GM23338 (cell line): ENCODE results near the gene PTPN13. TPM values are rescaled to one million over a fixed set of nuclear protein-coding genes. Genes with fewer than 3 reads are reported as not detected.

ENCODE experiments used
- ATAC-seq: fragments of 200-7000 bp; cut with Tn5 transposase; 3 replicates; pipeline ENCODE4 v1.9.1; 2020
- DNase-seq: peaks from one replicate; pipeline ENCODE4 v3.0.0-alpha.2; 2015; ENCODE audit warnings: low spot score
- H2AFZ ChIP-seq: fragments of 200-600 bp; sonication (generic); 2 replicates; pipeline ENCODE4 v1.8.0; 2016; ENCODE audit warnings: antibody characterized with exemption, mild to moderate bottlenecking, moderate library complexity
- H3F3A ChIP-seq: fragments of 200-600 bp; sonication (generic); replicated peaks from 2 replicates; pipeline ENCODE4 v1.8.0; 2017; ENCODE audit warnings: antibody characterized with exemption, mixed run types, low read depth
- H3K27ac ChIP-seq: fragments of 200-600 bp; sonication (generic); 2 replicates; pipeline ENCODE4 v1.6.1; 2016; ENCODE audit warnings: low read depth
- H3K27me3 ChIP-seq: fragments of 200-600 bp; sonication (generic); 2 replicates; pipeline ENCODE4 v1.8.0; 2016; ENCODE audit warnings: mild to moderate bottlenecking, mixed run types, moderate library complexity; ENCODE audit not compliant: insufficient read depth
- H3K36me3 ChIP-seq: fragments of 200-600 bp; sonication (generic); 2 replicates; pipeline ENCODE4 v1.8.0; 2016; ENCODE audit warnings: mild to moderate bottlenecking; ENCODE audit not compliant: insufficient read depth
- H3K4me1 ChIP-seq: fragments of 200-600 bp; sonication (generic); 2 replicates; pipeline ENCODE4 v1.8.0; 2016; ENCODE audit warnings: mild to moderate bottlenecking, moderate library complexity; ENCODE audit not compliant: insufficient read depth
- H3K4me2 ChIP-seq: fragments of 200-600 bp; sonication (generic); 2 replicates; pipeline ENCODE4 v1.7.1; 2017; ENCODE audit warnings: mixed run types
- H3K4me3 ChIP-seq: fragments of 200-600 bp; sonication (generic); 2 replicates; pipeline ENCODE4 v1.6.1; 2016; ENCODE audit warnings: mixed run types
- H3K79me2 ChIP-seq: fragments of 200-600 bp; sonication (generic); replicated peaks from 2 replicates; pipeline ENCODE4 v1.8.0; 2017; ENCODE audit warnings: mild to moderate bottlenecking; ENCODE audit not compliant: insufficient read depth
- H3K9me2 ChIP-seq: fragments of 200-600 bp; sonication (generic); 2 replicates; pipeline ENCODE4 v1.8.0; 2017; ENCODE audit not compliant: insufficient read depth
- H4K20me1 ChIP-seq: fragments of 200-600 bp; sonication (generic); replicated peaks from 2 replicates; pipeline ENCODE4 v1.8.0; 2017; ENCODE audit warnings: mild to moderate bottlenecking; ENCODE audit not compliant: insufficient read depth
- H3K27ac Mint-ChIP-seq: 2 replicates; pipeline ENCODE4 v1.8.0; 2020; ENCODE audit warnings: inconsistent platforms, mild to moderate bottlenecking, moderate library complexity, mixed read lengths
- H3K27me3 Mint-ChIP-seq: 3 replicates; pipeline ENCODE4 v1.8.0; 2022; ENCODE audit warnings: low read depth, mild to moderate bottlenecking, moderate library complexity, mixed read lengths, inconsistent platforms; ENCODE audit not compliant: insufficient read depth, poor library complexity
- H3K36me3 Mint-ChIP-seq: 3 replicates; pipeline ENCODE4 v1.8.0; 2021; ENCODE audit warnings: low read depth, mild to moderate bottlenecking, inconsistent platforms, moderate library complexity, mixed read lengths
- H3K4me1 Mint-ChIP-seq: 3 replicates; pipeline ENCODE4 v1.8.0; 2020; ENCODE audit warnings: mild to moderate bottlenecking, inconsistent platforms, mixed read lengths
- H3K4me3 Mint-ChIP-seq: 3 replicates; pipeline ENCODE4 v1.8.0; 2021; ENCODE audit warnings: moderate library complexity, mild to moderate bottlenecking, inconsistent platforms, mixed read lengths
- H3K9me3 Mint-ChIP-seq: 3 replicates; pipeline ENCODE4 v1.8.0; 2020; ENCODE audit warnings: moderate library complexity, mild to moderate bottlenecking, inconsistent platforms, mixed read lengths
- CREB1 ChIP-seq: fragments of 250-450 bp; sonication (Bioruptor Pico); IDR thresholded peaks from 2 replicates; pipeline ENCODE4 v1.5.0; 2020; ENCODE audit warnings: low read depth, mild to moderate bottlenecking, moderate library complexity
- CTCF ChIP-seq, 2 experiments: fragments of 200-600 bp in 1 of 2; sonication (generic) in 1 of 2; conservative IDR thresholded peaks; 2 replicates each; pipeline versions ENCODE4 v1.5.1 to v1.6.1; 2016 to 2017; ENCODE audit warnings: antibody characterized with exemption in 2 of 2, low read depth in 2 of 2, mild to moderate bottlenecking in 2 of 2, moderate library complexity in 1 of 2
- EZH2 ChIP-seq: fragments of 200-600 bp; sonication (generic); IDR thresholded peaks from one replicate; pipeline ENCODE4 v1.8.0; 2017; ENCODE audit warnings: antibody characterized with exemption, mild to moderate bottlenecking, low read depth; ENCODE audit not compliant: unreplicated experiment
- EZH2phosphoT487 ChIP-seq: fragments of 200-600 bp; sonication (generic); IDR thresholded peaks from one replicate; pipeline ENCODE4 v1.8.1; 2018; ENCODE audit warnings: antibody characterized with exemption; ENCODE audit not compliant: unreplicated experiment
- NANOG ChIP-seq: IDR thresholded peaks from 2 replicates; pipeline ENCODE4 v1.6.1; 2016; ENCODE audit warnings: antibody characterized with exemption, borderline replicate concordance
- STAT1 ChIP-seq: IDR thresholded peaks from one replicate; pipeline ENCODE4 v1.6.1; 2016; ENCODE audit warnings: antibody characterized with exemption; ENCODE audit not compliant: unreplicated experiment
- ZNF114 ChIP-seq: fragments of 250-450 bp; sonication (Bioruptor Pico); IDR thresholded peaks from 2 replicates; pipeline ENCODE4 v1.5.0; 2020; ENCODE audit warnings: mild to moderate bottlenecking, moderate library complexity
- ZNF331 ChIP-seq: fragments of 250-450 bp; sonication (Bioruptor Pico); IDR thresholded peaks from 2 replicates; pipeline ENCODE4 v1.5.0; 2020; ENCODE audit warnings: low read depth, mild to moderate bottlenecking, moderate library complexity
- ZNF462 ChIP-seq: fragments of 250-450 bp; sonication (Bioruptor Pico); IDR thresholded peaks from 2 replicates; pipeline ENCODE4 v1.5.0; 2020; ENCODE audit warnings: mild to moderate bottlenecking, moderate library complexity
- polyA plus RNA-seq: library from polyadenylated mRNA; unstranded; fragments of >200 nt; fragmentation: Nextera tagmentation; extraction: Ambion mirVana; gene quantifications from 2 replicates; pipeline ENCODE4 v1.2.1, GENCODE V29; 2016
- total RNA-seq: library from RNA; depleted of rRNA; stranded (reverse); fragments of >200 nt; shearing (Covaris generic); gene quantifications from 2 replicates; pipeline ENCODE4 v1.2.3, GENCODE V29; 2014

The PTPN13 gene
- total and polyA plus RNA-seq, 2 experiments from 2014 or later = 12.6 to 49.9 TPM

- 0 out of 2 replicates have a peak overlapping the region, but pooled peaks have one; percentile 40 for H3K27ac Mint-ChIP-seq
Measured at GRCh38 chr4:86818841-86819240, 224.7 kb downstream of the PTPN13 start.

GRCh38 chr4:86819561-86819960, 225.4 kb downstream of the PTPN13 start:
- Histone ChIP-seq H3K4me1 (0 out of 2 replicates have a peak, but pooled peaks cover 6% of the 10 kb centered on the region), H3K9me2 (peaks cover 7% of the 10 kb centered on the region; the same call in 1 of the 2 replicates), H4K20me1 (no peaks in the 10 kb centered on the region), H3K27me3 (no peaks in the 10 kb centered on the region), H3K4me2 (no peak overlapping the region), H3K79me2 (no peaks in the 10 kb centered on the region), H3K36me3 (peaks cover 12% of the 10 kb centered on the region; the same call in 1 of the 2 replicates), H3F3A (no peaks in the 10 kb centered on the region), H2AFZ (no peak overlapping the region), H3K27ac (no peak overlapping the region), H3K4me3 (no peak overlapping the region)
- Mint-ChIP-seq H3K36me3 (peaks cover 18% of the 10 kb centered on the region), H3K4me3 (no peak overlapping the region), H3K9me3 (peaks cover 8% of the 10 kb centered on the region; the same call in 2 of the 3 replicates), H3K4me1 (peaks cover 5% of the 10 kb centered on the region; the same call in 2 of the 3 replicates), H3K27me3 (no peaks in the 10 kb centered on the region), H3K27ac (no peak overlapping the region)
- DNase-seq (no peak), ATAC-seq (no peak)
- TF ChIP-seq ZNF114 (CRISPR knock-in tag) (no peak), ZNF331 (CRISPR knock-in tag) (no peak), CREB1 (CRISPR knock-in tag) (no peak), EZH2 (no peak), NANOG (no peak), ZNF462 (no peak), STAT1 (no peak)

More at GRCh38 chr4:86818841-86819240, 224.7 kb downstream of the PTPN13 start:
- Histone ChIP-seq H3K4me3 (no peak overlapping the region), H3K79me2 (no peaks in the 10 kb centered on the region), H2AFZ (no peak overlapping the region), H3K4me2 (no peak overlapping the region), H3K27ac (no peak overlapping the region), H3F3A (no peaks in the 10 kb centered on the region), H3K36me3 (peaks cover 12% of the 10 kb centered on the region; the same call in 1 of the 2 replicates), H3K27me3 (no peaks in the 10 kb centered on the region), H4K20me1 (no peaks in the 10 kb centered on the region), H3K4me1 (0 out of 2 replicates have a peak, but pooled peaks cover 6% of the 10 kb centered on the region), H3K9me2 (peaks cover 7% of the 10 kb centered on the region; the same call in 1 of the 2 replicates)
- peak; percentile 69 for ATAC-seq
- Mint-ChIP-seq H3K27me3 (no peaks in the 10 kb centered on the region), H3K4me3 (no peak overlapping the region), H3K36me3 (peaks cover 24% of the 10 kb centered on the region), H3K9me3 (peaks cover 8% of the 10 kb centered on the region; the same call in 2 of the 3 replicates), H3K4me1 (peaks cover 5% of the 10 kb centered on the region; the same call in 2 of the 3 replicates)
- TF ChIP-seq CTCF (conservative IDR thresholded peaks at IDR 0.05; ENCODE audit: low read depth in 2 of 2) (peak; percentile 45 to 50), EZH2phosphoT487 (no peak)
- DNase-seq = peak; percentile 54
